Measurements from ENCODE around the gene NPHP1.

NPHP1 gene

DNA sequence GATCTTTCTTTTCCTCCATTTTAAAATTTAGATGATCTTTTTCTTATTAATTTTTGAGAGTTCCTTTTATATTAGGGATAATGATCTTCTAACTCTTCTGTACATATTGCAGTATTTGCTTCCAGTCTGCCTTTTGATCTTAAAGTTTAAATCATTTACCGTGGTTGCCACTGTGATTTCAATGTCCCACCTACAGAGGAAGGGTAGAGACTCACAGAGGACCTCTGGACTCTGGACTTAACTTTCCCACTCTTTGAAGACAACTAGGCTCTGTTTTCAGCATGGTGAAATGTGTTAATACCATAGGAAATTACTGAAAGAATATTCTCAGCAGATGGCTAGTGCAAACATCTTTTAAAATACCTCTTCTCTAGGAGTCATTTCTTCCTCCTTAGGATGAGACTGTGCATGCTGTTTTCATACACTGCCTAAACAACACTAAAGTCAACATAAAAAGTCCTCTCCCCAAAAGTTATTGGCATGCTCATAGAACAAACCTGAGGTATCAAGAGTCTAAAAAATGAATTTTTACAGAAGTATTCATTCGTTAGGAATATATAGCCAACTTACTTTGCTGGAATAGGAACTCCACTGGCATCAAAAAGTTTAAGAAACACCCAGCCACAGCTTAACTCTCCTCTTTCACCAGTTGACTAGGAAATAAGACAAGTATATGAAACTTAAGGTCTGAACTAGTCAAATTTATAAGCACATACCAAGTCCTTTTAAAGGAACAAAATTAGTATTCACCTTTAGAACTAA, 58.4 kb downstream of the NPHP1 start:
- TF ChIP-seq RAD21 (IDR thresholded peaks at IDR 0.05; ENCODE audit: low read depth) (no peak), USF1 (IDR thresholded peaks at IDR 0.05) (no peak), NFIC (IDR thresholded peaks at IDR 0.05) (no peak), FOXM1 (IDR thresholded peaks at IDR 0.05; ENCODE audit: borderline replicate concordance, low read depth) (no peak), CREB1 (IDR thresholded peaks at IDR 0.05; ENCODE audit: low read depth) (no peak), ZBTB7A (IDR thresholded peaks at IDR 0.05; ENCODE audit: low read depth) (no peak), TAF1 (IDR thresholded peaks at IDR 0.05; ENCODE audit: low read depth) (no peak), EGR1 (IDR thresholded peaks at IDR 0.05) (no peak), REST (IDR thresholded peaks at IDR 0.05; ENCODE audit: low read depth) (no peak), TEAD4 (IDR thresholded peaks at IDR 0.05) (no peak), CEBPB (IDR thresholded peaks at IDR 0.05) (no peak), TCF12 (IDR thresholded peaks at IDR 0.05; ENCODE audit: low read depth) (no peak), EP300 (IDR thresholded peaks at IDR 0.05; ENCODE audit: borderline replicate concordance) (no peak), YY1 (IDR thresholded peaks at IDR 0.05; ENCODE audit: low read depth) (no peak)
- TF ChIP-seq, protein P1, sequence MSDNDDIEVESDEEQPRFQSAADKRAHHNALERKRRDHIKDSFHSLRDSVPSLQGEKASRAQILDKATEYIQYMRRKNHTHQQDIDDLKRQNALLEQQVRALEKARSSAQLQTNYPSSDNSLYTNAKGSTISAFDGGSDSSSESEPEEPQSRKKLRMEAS (IDR thresholded peaks at IDR 0.05), result no peak

DNA sequence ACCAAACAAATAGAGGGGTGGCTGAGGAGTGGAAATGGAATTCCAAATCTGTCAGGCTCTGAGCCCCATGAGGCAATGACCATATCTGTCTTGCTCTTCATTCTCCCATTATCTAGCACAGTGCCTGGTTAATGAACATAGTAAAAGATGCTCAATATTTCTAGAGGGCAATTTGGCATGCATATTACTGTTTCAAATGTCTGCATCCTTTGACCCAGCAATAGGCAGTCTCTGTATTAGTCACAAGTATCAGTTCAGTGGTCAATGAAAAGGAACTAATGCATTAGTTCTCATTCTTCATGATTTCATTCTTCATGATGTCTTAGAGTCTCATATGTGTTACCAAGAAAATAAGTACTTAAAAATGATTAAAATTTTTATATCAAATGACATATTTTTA, 60.8 kb downstream of the NPHP1 start:
- TF ChIP-seq TAF1 (IDR thresholded peaks at IDR 0.05; ENCODE audit: low read depth) (no peak), USF1 (IDR thresholded peaks at IDR 0.05) (no peak), NFIC (IDR thresholded peaks at IDR 0.05) (no peak), CREB1 (IDR thresholded peaks at IDR 0.05; ENCODE audit: low read depth) (no peak), RAD21 (IDR thresholded peaks at IDR 0.05; ENCODE audit: low read depth) (no peak), YY1 (IDR thresholded peaks at IDR 0.05; ENCODE audit: low read depth) (no peak), EP300 (IDR thresholded peaks at IDR 0.05; ENCODE audit: borderline replicate concordance) (no peak), EGR1 (IDR thresholded peaks at IDR 0.05) (no peak), ZBTB7A (IDR thresholded peaks at IDR 0.05; ENCODE audit: low read depth) (no peak), CEBPB (IDR thresholded peaks at IDR 0.05) (no peak), TEAD4 (IDR thresholded peaks at IDR 0.05) (no peak), TCF12 (IDR thresholded peaks at IDR 0.05; ENCODE audit: low read depth) (no peak), REST (IDR thresholded peaks at IDR 0.05; ENCODE audit: low read depth) (no peak), FOXM1 (IDR thresholded peaks at IDR 0.05; ENCODE audit: borderline replicate concordance, low read depth) (no peak)
- TF ChIP-seq, protein P1 (IDR thresholded peaks at IDR 0.05), result no peak

- TF ChIP-seq TAF1 (IDR thresholded peaks at IDR 0.05; ENCODE audit: low read depth) (no peak), TEAD4 (IDR thresholded peaks at IDR 0.05) (no peak), NFIC (IDR thresholded peaks at IDR 0.05) (no peak), EGR1 (IDR thresholded peaks at IDR 0.05) (no peak), REST (IDR thresholded peaks at IDR 0.05; ENCODE audit: low read depth) (no peak), TCF12 (IDR thresholded peaks at IDR 0.05; ENCODE audit: low read depth) (no peak), FOXM1 (IDR thresholded peaks at IDR 0.05; ENCODE audit: borderline replicate concordance, low read depth) (no peak), EP300 (IDR thresholded peaks at IDR 0.05; ENCODE audit: borderline replicate concordance) (no peak), USF1 (IDR thresholded peaks at IDR 0.05) (no peak), ZBTB7A (IDR thresholded peaks at IDR 0.05; ENCODE audit: low read depth) (no peak), RAD21 (IDR thresholded peaks at IDR 0.05; ENCODE audit: low read depth) (no peak), CEBPB (IDR thresholded peaks at IDR 0.05) (no peak), CREB1 (IDR thresholded peaks at IDR 0.05; ENCODE audit: low read depth) (no peak), YY1 (IDR thresholded peaks at IDR 0.05; ENCODE audit: low read depth) (no peak)
- TF ChIP-seq, protein P1 (IDR thresholded peaks at IDR 0.05), result no peak
These were observed 64.4 kb downstream of the NPHP1 start for GRCh38 chr2:110140401-110140800.
